Thyroid gland (tissue), 4 donors: ENCODE data around the gene SPCS1. TPM values are rescaled to one million over a fixed set of nuclear protein-coding genes. Genes with fewer than 3 reads are reported as not detected.
"Not testable (repeated sequence)": the region's sequence is repeated elsewhere in the genome, so short reads cannot be mapped to it uniquely, and the experiment has no call there.

ENCODE experiments used
- DNase-seq, 2 donors: peaks; one replicate each; pipeline ENCODE4 v3.0.0-alpha.2; 2019
- H3K27ac ChIP-seq, 3 donors: fragments of 200-600 bp; sonication (generic); 1 replicate in 2 of 3; 2 replicates in 1 of 3; pipeline ENCODE4 v1.5.1; 2016 to 2019; ENCODE audit warnings: mild to moderate bottlenecking in 1 of 3, moderate library complexity in 1 of 3
- H3K27me3 ChIP-seq: fragments of 200-600 bp; sonication (generic); one replicate; pipeline ENCODE4 v1.5.1; 2019
- H3K36me3 ChIP-seq, 2 donors: fragments of 200-600 bp; sonication (generic); one replicate each; pipeline ENCODE4 v1.5.1; 2016 to 2019
- H3K4me1 ChIP-seq, 2 donors: fragments of 200-600 bp; sonication (generic); one replicate each; pipeline ENCODE4 v1.5.1; 2017 to 2019
- H3K4me3 ChIP-seq, 3 donors: fragments of 200-600 bp; sonication (generic); replicated peaks in 1 of 3; 1 replicate in 2 of 3; 2 replicates in 1 of 3; pipeline ENCODE4 v1.5.1; 2016; ENCODE audit warnings: mild to moderate bottlenecking in 1 of 3
- H3K9me3 ChIP-seq: fragments of 200-600 bp; sonication (generic); one replicate; pipeline ENCODE4 v1.5.1; 2017
- POLR2A ChIP-seq, 2 donors: fragments of 450-650 bp; IDR thresholded peaks; one replicate each; pipeline ENCODE4 v1.6.1; 2017; ENCODE audit warnings: antibody characterized with exemption in 2 of 2, mild to moderate bottlenecking in 2 of 2, moderate library complexity in 1 of 2
- WGBS, 2 donors: methylation state at CpG; one replicate each; pipeline ENCODE4 v1.1.5; 2017; 5-methylcytosine and 5-hydroxymethylcytosine counted together
- intact Hi-C: fragments of 100-400 bp; cut with DNase I; formaldehyde crosslinking; loops from one replicate; pipeline ENCODE4 v1.15.1; 2023
- total RNA-seq, 4 donors: library from RNA; depleted of rRNA; stranded (reverse); fragments of >200 nt; gene quantifications; one replicate each; pipeline ENCODE4 v1.2.3, GENCODE V29; 2016
- TF ChIP-seq, protein P1 (sequence below), 6 experiments: fragments of 200-600 bp in 3 of 6; fragments of 450-650 bp in 3 of 6; sonication (generic) in 3 of 6; IDR thresholded peaks; one replicate each; pipeline ENCODE4 v1.5.1; 2016 to 2019; ENCODE audit warnings: antibody characterized with exemption in 6 of 6, mild to moderate bottlenecking in 2 of 6, inconsistent platforms in 1 of 6, moderate library complexity in 1 of 6

SPCS1 gene
- total RNA-seq, 4 donors from 2014 or later, result 134 to 263 (median 185) TPM

DNA sequence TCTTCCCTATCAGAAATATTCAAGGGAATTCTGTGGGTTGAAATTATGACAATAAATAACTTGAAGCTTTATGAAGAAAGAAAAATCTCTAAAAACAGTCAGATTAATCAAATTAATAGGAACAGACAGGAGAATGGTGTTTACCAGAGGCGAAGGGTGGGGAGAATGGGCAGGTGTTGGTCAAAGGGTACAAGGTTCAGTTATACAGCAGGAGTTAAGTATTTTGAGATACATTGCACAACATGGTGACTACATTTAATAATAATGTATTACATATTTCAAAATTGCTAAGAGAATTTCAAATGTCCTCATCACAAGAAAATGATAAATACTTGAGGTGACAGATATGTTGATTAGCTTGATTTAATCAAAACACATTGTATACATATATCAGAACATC lies 18.6 kb downstream of the SPCS1 start:
- Histone ChIP-seq H3K36me3 (no peaks in the 10 kb centered on the region), H3K4me1 (no peaks in the 10 kb centered on the region), H3K27me3 (no peaks in the 10 kb centered on the region), H3K4me3 (no peak overlapping the region), H3K9me3 (no peaks in the 10 kb centered on the region), H3K27ac (no peak overlapping the region)
- DNase-seq, result no peak
- intact Hi-C loops, result no loop called here
- WGBS, 2 donors, result 96 to 100% methylated on average over 1 of the region's 1 CpG
- TF ChIP-seq, protein P1, sequence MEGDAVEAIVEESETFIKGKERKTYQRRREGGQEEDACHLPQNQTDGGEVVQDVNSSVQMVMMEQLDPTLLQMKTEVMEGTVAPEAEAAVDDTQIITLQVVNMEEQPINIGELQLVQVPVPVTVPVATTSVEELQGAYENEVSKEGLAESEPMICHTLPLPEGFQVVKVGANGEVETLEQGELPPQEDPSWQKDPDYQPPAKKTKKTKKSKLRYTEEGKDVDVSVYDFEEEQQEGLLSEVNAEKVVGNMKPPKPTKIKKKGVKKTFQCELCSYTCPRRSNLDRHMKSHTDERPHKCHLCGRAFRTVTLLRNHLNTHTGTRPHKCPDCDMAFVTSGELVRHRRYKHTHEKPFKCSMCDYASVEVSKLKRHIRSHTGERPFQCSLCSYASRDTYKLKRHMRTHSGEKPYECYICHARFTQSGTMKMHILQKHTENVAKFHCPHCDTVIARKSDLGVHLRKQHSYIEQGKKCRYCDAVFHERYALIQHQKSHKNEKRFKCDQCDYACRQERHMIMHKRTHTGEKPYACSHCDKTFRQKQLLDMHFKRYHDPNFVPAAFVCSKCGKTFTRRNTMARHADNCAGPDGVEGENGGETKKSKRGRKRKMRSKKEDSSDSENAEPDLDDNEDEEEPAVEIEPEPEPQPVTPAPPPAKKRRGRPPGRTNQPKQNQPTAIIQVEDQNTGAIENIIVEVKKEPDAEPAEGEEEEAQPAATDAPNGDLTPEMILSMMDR (IDR thresholded peaks at IDR 0.05), result no peak
- no peak for TF ChIP-seq POLR2A (IDR thresholded peaks at IDR 0.05)

DNA sequence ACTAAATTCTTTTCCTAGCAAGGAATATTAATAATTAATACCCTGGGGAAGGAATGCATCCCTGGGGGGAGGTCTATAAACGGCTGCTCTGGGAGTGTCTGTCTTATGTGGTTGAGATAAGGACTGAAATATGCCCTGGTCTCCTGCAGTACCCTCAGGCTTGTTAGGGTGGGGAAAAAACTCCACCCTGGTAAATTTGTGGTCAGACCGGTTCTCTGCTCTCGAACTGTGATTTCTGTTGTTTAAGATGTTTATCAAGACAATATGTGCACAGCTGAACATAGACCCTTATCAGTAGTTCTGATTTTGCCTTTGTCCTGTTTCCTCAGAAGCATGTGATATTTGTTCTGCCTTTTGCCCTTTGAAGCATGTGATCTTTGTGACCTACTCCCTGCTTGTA lies 22.8 kb downstream of the SPCS1 start:
- DNase-seq, H3K27me3 ChIP-seq, H3K9me3 ChIP-seq, H3K27ac ChIP-seq, H3K4me3 ChIP-seq, intact Hi-C loops, H3K4me1 ChIP-seq: not testable (repeated sequence)
- peaks cover 0 to 14% of the 10 kb centered on the region in 2 donors for H3K36me3 ChIP-seq
- 77 to 89% methylated on average over 3 of the region's 3 CpGs for WGBS, 2 donors

DNA sequence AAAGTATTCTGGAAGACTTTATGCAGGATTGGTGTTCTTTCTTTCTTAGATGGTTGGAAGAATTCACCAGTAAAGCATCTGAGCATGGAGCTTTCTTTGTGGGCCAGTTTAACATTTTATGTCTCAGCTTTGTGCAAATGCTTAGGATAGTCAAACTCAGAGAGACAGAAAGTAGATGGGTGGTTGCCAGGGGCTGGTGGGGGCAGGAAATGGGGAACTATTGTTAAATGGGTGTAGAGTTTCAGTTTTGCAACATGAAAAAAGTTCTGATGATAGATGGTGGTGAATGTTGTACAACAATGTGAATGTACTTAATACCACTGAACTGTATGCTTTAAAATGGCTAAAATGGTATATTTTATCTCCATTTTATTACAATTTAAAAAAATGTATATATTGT lies 24.8 kb downstream of the SPCS1 start:
- intact Hi-C loops, result no loop called here
- H3K36me3 ChIP-seq, result peaks cover 0 to 29% of the 10 kb centered on the region in 2 donors

DNA sequence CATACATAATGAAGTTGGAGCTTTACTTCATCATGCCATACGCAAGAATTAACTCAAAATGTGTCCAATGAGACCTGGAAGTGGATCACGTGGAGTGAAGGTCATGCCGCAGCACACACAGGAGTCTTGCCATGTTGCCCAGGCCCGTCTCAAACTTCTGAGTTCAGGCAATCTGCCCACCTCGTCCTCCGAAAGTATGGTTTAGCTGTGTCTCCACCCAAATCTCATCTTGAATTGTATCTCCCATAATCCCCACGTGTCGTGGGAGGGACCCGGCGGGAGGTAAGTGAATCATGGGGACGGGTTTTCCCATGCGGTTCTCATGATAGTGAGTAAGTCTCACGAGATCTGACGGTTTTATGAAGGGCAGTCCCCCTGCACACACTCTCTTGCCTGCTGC lies 25.7 kb downstream of the SPCS1 start:
- Histone ChIP-seq H3K27me3 (no peaks in the 10 kb centered on the region), H3K27ac (no peak overlapping the region), H3K9me3 (no peaks in the 10 kb centered on the region), H3K4me3 (no peak overlapping the region), H3K36me3 (peaks cover 0 to 36% of the 10 kb centered on the region in 2 donors), H3K4me1 (no peaks in the 10 kb centered on the region)
- WGBS, 2 donors, result 90 to 98% methylated on average over 14 of the region's 14 CpGs
- no peak for DNase-seq
- intact Hi-C loops, result no loop called here
- no peak for TF ChIP-seq POLR2A (IDR thresholded peaks at IDR 0.05)
- TF ChIP-seq, protein P1 (IDR thresholded peaks at IDR 0.05), result no peak

More for the DNA sequence above, 24.8 kb downstream of the SPCS1 start:
- Histone ChIP-seq H3K27me3 (no peaks in the 10 kb centered on the region), H3K9me3 (no peaks in the 10 kb centered on the region), H3K4me3 (no peak overlapping the region), H3K4me1 (no peaks in the 10 kb centered on the region), H3K27ac (no peak overlapping the region)
- no peak for DNase-seq
- TF ChIP-seq, protein P1 (IDR thresholded peaks at IDR 0.05), result no peak
- TF ChIP-seq POLR2A (IDR thresholded peaks at IDR 0.05), result no peak

DNA sequence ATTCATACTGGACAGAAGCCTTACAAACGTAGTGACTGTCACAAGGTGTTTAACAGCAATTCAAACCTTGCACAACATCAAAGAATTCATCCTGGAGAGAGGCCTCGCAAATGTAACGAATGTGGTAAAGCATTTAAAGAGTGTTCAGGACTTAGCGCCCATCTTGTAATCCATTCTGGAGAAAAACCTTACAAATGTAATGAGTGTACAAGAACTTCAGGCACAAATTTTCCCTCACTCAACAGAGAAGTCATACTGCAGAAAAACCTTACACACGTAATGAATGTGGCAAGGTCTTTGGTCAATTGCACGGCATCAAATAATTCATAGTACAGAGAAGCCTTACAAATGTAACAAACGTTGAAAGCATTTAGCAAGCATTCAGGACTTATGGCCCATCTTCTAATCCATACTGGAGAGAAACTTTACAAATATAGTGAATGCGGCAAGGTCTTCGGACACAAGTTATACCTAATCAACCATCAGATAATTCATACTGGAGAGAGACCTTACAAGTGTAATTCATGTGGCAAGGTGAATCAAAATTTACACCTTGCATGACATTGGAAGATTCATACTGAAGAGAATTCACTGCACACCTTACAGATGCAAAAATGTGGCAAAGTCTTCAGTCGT lies 27.5 kb downstream of the SPCS1 start:
- DNase-seq, result no peak
- H3K9me3 ChIP-seq, result no peaks in the 10 kb centered on the region
- no peak overlapping the region for H3K4me3 ChIP-seq
- TF ChIP-seq, protein P1 (IDR thresholded peaks at IDR 0.05), result no peak
- no peak for TF ChIP-seq POLR2A (IDR thresholded peaks at IDR 0.05)
- 92 to 97% methylated on average over 10 of the region's 10 CpGs for WGBS, 2 donors
- no peaks in the 10 kb centered on the region for H3K27me3 ChIP-seq
- intact Hi-C loops, result no loop called here
- no peaks in the 10 kb centered on the region for H3K4me1 ChIP-seq
- H3K36me3 ChIP-seq, result peaks cover 10 to 47% of the 10 kb centered on the region in 2 donors
- H3K27ac ChIP-seq, result no peak overlapping the region
